AG04449 (cell line): Measurements from ENCODE around the gene GNAS-AS1.

Experiments
- CTCF ChIA-PET: fragments of 350-600 bp; formaldehyde crosslinking; extraction: SDS; loops from one replicate; lab custom pipeline; 2021; ENCODE audit warnings: antibody characterized with exemption; lab: Yijun Ruan, JAX
- POLR2A ChIA-PET: fragments of 400-600, 350-600 bp; formaldehyde crosslinking; extraction: SDS; loops from one replicate; lab custom pipeline; 2020; ENCODE audit warnings: antibody characterized with exemption, inconsistent platforms; lab: Yijun Ruan, JAX
- DNase-seq: peaks from one replicate; pipeline ENCODE4 v3.0.0-alpha.2; 2010; ENCODE audit warnings: low read depth, low spot score
- H3K4me3 ChIP-seq: 2 replicates; pipeline ENCODE4 v1.5.1; 2011; ENCODE audit warnings: low read depth, mild to moderate bottlenecking, control low read depth, low read length
- TF ChIP-seq, protein P1 (sequence below): IDR thresholded peaks from one replicate; pipeline ENCODE4 v1.5.1; 2011; ENCODE audit warnings: mild to moderate bottlenecking, moderate library complexity, low read length, control low read depth, inconsistent platforms; ENCODE audit not compliant: insufficient read depth; ENCODE audit errors: missing control alignments

Gene GNAS-AS1

DNA sequence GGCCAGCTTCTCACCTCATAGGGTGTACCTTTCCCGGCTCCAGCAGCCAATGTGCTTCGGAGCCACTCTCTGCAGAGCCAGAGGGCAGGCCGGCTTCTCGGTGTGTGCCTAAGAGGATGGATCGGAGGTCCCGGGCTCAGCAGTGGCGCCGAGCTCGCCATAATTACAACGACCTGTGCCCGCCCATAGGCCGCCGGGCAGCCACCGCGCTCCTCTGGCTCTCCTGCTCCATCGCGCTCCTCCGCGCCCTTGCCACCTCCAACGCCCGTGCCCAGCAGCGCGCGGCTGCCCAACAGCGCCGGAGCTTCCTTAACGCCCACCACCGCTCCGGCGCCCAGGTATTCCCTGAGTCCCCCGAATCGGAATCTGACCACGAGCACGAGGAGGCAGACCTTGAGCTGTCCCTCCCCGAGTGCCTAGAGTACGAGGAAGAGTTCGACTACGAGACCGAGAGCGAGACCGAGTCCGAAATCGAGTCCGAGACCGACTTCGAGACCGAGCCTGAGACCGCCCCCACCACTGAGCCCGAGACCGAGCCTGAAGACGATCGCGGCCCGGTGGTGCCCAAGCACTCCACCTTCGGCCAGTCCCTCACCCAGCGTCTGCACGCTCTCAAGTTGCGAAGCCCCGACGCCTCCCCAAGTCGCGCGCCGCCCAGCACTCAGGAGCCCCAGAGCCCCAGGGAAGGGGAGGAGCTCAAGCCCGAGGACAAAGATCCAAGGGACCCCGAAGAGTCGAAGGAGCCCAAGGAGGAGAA lies 10.5 kb downstream of the GNAS-AS1 start:
- ChIA-PET POLR2A (no interaction called here), CTCF (interaction anchor here (1.1 to 4.0 kb wide), 12 partner anchors 11 to 630 kb away, joined by 3 to 24 read pairs (median 4); partner anchors contain the start of gene GNAS)
- H3K4me3 ChIP-seq: no peak overlapping the region; the same call in 1 of the 2 replicates
- no peak for DNase-seq
- TF ChIP-seq, protein P1, sequence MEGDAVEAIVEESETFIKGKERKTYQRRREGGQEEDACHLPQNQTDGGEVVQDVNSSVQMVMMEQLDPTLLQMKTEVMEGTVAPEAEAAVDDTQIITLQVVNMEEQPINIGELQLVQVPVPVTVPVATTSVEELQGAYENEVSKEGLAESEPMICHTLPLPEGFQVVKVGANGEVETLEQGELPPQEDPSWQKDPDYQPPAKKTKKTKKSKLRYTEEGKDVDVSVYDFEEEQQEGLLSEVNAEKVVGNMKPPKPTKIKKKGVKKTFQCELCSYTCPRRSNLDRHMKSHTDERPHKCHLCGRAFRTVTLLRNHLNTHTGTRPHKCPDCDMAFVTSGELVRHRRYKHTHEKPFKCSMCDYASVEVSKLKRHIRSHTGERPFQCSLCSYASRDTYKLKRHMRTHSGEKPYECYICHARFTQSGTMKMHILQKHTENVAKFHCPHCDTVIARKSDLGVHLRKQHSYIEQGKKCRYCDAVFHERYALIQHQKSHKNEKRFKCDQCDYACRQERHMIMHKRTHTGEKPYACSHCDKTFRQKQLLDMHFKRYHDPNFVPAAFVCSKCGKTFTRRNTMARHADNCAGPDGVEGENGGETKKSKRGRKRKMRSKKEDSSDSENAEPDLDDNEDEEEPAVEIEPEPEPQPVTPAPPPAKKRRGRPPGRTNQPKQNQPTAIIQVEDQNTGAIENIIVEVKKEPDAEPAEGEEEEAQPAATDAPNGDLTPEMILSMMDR: no peak

DNA sequence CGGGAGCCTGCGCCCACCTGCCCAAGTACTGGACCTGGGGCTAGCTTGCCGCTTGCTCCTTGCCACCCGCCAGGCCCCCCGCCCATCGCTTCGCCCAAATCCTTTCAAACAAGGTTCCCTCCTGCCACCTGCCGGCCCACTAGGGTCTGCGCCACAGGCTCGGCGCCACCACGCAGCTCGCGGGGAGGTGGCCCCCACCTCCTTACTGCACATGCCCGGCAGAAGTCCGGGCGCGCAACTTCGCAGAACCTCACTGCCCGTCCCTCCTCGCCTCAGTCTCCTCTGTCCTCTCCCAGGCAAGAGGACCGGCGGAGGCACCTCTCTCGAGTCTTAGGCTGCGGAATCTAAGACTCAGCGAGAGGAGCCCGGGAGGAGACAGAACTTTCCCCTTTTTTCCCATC lies 11.2 kb downstream of the GNAS-AS1 start:
- ChIA-PET CTCF (interaction anchor here (0.9 to 4.0 kb wide), 14 partner anchors 9 to 630 kb away, joined by 3 to 24 read pairs (median 3); partner anchors contain the start of gene GNAS), POLR2A (interaction anchor here (0.6 kb wide), 1 partner anchor 63 kb away, joined by 3 read pairs; no protein-coding TSS in a partner anchor)
- DNase-seq: no peak
- H3K4me3 ChIP-seq: peak overlapping the region; percentile 36
- TF ChIP-seq, protein P1: peak; percentile 61

DNA sequence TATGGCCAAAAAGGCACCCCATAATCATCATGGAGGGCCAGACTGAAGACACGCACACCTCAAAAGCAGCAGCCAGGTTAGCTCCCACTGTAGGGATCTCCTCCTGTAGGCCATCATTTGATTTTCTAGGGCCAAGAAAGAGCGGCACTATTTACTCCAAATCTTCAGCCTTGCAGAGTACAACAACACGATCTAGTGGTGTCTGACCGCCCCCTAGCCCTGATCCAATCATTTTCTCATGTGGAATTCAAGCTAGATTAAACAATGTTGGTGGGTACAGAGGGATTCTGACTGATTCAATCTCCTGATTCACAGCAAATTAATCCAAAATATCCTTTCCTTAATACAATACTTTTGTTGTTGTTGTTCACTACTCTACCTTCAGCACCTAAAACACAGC lies 12.5 kb downstream of the GNAS-AS1 start:
- TF ChIP-seq, protein P1: no peak
- CTCF ChIA-PET: interaction anchor here (1.1 to 4.0 kb wide), 6 partner anchors 10 to 602 kb away, joined by 3 to 24 read pairs (median 11); no protein-coding TSS in a partner anchor
- POLR2A ChIA-PET: interaction anchor here (0.5 kb wide), 1 partner anchor 135 kb away, joined by 4 read pairs; no protein-coding TSS in a partner anchor
- DNase-seq: no peak
- no peak overlapping the region for H3K4me3 ChIP-seq

DNA sequence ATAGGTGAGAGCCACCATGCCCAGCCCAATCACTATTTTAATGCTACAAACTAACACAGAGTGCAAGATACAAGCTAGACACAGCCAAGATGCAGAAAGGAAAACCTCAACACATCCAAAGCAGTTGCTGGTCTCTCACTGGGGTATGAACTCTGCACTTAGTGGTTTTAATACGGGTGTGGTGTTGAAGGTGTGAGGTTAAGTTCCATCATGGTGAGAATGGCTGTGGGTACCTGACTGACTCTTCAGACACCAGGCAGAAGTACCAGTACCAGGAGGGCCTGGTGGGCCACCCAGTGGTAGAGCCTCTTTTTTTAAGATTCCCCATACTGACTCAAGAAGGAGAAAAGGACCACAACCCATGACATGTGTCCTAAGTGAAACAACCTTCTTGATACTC lies 13.0 kb downstream of the GNAS-AS1 start:
- ChIA-PET POLR2A (no interaction called here), CTCF (interaction anchor here (1.3 to 4.0 kb wide), 4 partner anchors 9 to 601 kb away, joined by 3 to 24 read pairs (median 14); no protein-coding TSS in a partner anchor)
- TF ChIP-seq, protein P1: no peak
- no peak overlapping the region for H3K4me3 ChIP-seq
- no peak for DNase-seq

DNA sequence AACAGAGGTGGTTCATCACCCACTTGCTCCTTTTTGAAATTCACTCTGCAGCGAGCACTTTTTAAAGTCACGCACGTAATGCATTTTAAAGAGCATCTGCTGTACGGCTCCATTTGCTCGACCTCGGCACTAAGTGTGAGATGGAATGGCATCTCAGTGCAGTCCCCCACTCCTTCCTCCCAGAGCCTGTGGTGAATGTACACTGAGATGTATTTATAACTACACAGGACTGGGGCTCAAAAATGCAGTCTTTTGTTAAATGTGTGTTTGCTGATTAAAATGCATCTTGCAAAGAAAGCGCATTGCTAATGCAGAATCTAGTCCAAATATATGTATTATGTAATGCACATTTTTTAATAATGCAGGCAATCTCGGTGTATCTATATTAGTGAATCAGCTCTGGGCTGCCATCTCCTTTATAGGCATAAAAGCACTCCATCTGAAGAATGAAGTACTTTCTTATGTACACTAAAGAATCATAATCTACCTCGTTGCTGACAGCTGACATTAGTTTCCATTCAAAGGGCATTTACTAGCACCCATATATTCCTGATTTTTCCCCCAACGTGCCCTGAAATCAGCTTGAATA lies 14.0 kb downstream of the GNAS-AS1 start:
- H3K4me3 ChIP-seq: no peak overlapping the region
- CTCF ChIA-PET: interaction anchor here (1.3 to 4.0 kb wide), 2 partner anchors 8 to 12 kb away, joined by 4 to 24 read pairs; no protein-coding TSS in a partner anchor
- TF ChIP-seq, protein P1: no peak
- DNase-seq: no peak
- POLR2A ChIA-PET: no interaction called here

DNA sequence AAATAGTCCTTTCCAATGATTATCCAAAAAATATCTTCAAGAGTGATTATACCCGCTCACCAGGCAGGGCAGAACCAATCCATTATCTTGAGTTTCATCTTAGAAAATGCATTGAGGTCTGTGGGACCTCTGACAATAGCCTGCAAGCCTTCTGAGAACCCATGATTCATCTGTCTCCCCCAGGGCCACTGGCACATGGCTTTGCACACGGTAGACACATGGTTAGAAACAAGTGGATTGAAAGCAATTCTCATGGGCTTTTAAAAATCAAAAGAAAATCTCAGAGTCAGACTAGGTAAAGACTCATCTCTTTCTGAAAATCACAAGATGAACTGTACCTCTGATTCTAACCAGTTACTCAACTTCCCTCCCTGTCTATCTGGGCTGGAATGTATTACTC lies 15.5 kb downstream of the GNAS-AS1 start:
- TF ChIP-seq, protein P1: no peak
- no peak overlapping the region for H3K4me3 ChIP-seq
- POLR2A ChIA-PET: interaction anchor here (0.6 kb wide), 1 partner anchor 319 kb away, joined by 3 read pairs; no protein-coding TSS in a partner anchor
- CTCF ChIA-PET: interaction anchor here (1.1 to 1.2 kb wide), 3 partner anchors 11 to 354 kb away, joined by 3 read pairs; no protein-coding TSS in a partner anchor
- no peak for DNase-seq
